Effector memory CD4-positive, alpha-beta T cell (primary cell): ENCODE results near the gene HPDL.

Experiments used
- DNase-seq, 3 donors: peaks; one replicate each; pipeline ENCODE4 v3.0.0-alpha.2; 2020
- H3K27ac ChIP-seq: 2 replicates; pipeline ENCODE4 v1.7.0; 2013; ENCODE audit warnings: mild to moderate bottlenecking, low read length, moderate library complexity; ENCODE audit not compliant: insufficient read depth, poor library complexity, severe bottlenecking
- H3K27me3 ChIP-seq: replicated peaks from 2 replicates; pipeline ENCODE4 v1.7.0; 2013; ENCODE audit warnings: mild to moderate bottlenecking, low read length; ENCODE audit not compliant: insufficient read depth, control insufficient read depth, poor library complexity, severe bottlenecking
- H3K36me3 ChIP-seq: 2 replicates; pipeline ENCODE4 v1.7.0; 2013; ENCODE audit warnings: mild to moderate bottlenecking, low read length, moderate library complexity; ENCODE audit not compliant: control insufficient read depth, insufficient read depth
- H3K4me1 ChIP-seq: 2 replicates; pipeline ENCODE4 v1.7.0; 2013; ENCODE audit warnings: low read length, mild to moderate bottlenecking; ENCODE audit not compliant: control insufficient read depth, insufficient read depth, poor library complexity, severe bottlenecking
- H3K4me3 ChIP-seq: 2 replicates; pipeline ENCODE4 v1.7.0; 2013; ENCODE audit warnings: low read length, low read depth, mild to moderate bottlenecking; ENCODE audit not compliant: insufficient read depth, poor library complexity, severe bottlenecking
- H3K9me3 ChIP-seq: 2 replicates; pipeline ENCODE4 v1.7.0; 2013; ENCODE audit warnings: mild to moderate bottlenecking, low read length, moderate library complexity; ENCODE audit not compliant: control insufficient read depth

The HPDL gene

GRCh38 chr1:45300669-45300997 is 26.1 kb upstream of the HPDL start:
- no peaks in the 10 kb centered on the region for H3K27me3 ChIP-seq
- no peaks in the 10 kb centered on the region for H3K9me3 ChIP-seq
- no peak for DNase-seq
- peaks cover 6% of the 10 kb centered on the region for H3K4me1 ChIP-seq
- no peak overlapping the region for H3K4me3 ChIP-seq
- H3K36me3 ChIP-seq = no peaks in the 10 kb centered on the region
- no peak overlapping the region for H3K27ac ChIP-seq

GRCh38 chr1:45302505-45303150 is 24.1 kb upstream of the HPDL start:
- H3K27me3 ChIP-seq = no peaks in the 10 kb centered on the region
- no peak for DNase-seq
- H3K27ac ChIP-seq = no peak overlapping the region
- peak overlapping the region; percentile 87 for H3K4me3 ChIP-seq
- H3K36me3 ChIP-seq = no peaks in the 10 kb centered on the region
- no peaks in the 10 kb centered on the region for H3K9me3 ChIP-seq
- H3K4me1 ChIP-seq = peaks cover 6% of the 10 kb centered on the region

- Histone ChIP-seq H3K4me3 (peak overlapping the region; percentile 87), H3K27me3 (no peaks in the 10 kb centered on the region), H3K27ac (peak overlapping the region; percentile 83), H3K36me3 (no peaks in the 10 kb centered on the region), H3K9me3 (no peaks in the 10 kb centered on the region), H3K4me1 (peaks cover 6% of the 10 kb centered on the region)
- DNase-seq = peak; percentile 95 to 98 (median 96)
Measured at GRCh38 chr1:45303520-45304310, 23.0 kb upstream of the HPDL start.

GRCh38 chr1:45304311-45305081 is 22.2 kb upstream of the HPDL start:
- no peak for DNase-seq
- H3K27me3 ChIP-seq = no peaks in the 10 kb centered on the region
- H3K4me1 ChIP-seq = peaks cover 6% of the 10 kb centered on the region

GRCh38 chr1:45305231-45305630 is 21.5 kb upstream of the HPDL start:
- DNase-seq = no peak
- no peaks in the 10 kb centered on the region for H3K27me3 ChIP-seq
- H3K4me3 ChIP-seq = no peak overlapping the region
- H3K27ac ChIP-seq = no peak overlapping the region
- H3K9me3 ChIP-seq = no peaks in the 10 kb centered on the region
- no peaks in the 10 kb centered on the region for H3K36me3 ChIP-seq
- H3K4me1 ChIP-seq = peaks cover 6% of the 10 kb centered on the region

More at GRCh38 chr1:45304311-45305081, 22.2 kb upstream of the HPDL start:
- H3K9me3 ChIP-seq = no peaks in the 10 kb centered on the region
- H3K36me3 ChIP-seq = no peaks in the 10 kb centered on the region
- peak overlapping the region; percentile 83 for H3K27ac ChIP-seq
- H3K4me3 ChIP-seq = peak overlapping the region; percentile 87

- H3K27me3 ChIP-seq = no peaks in the 10 kb centered on the region
- no peak for DNase-seq
- H3K4me3 ChIP-seq = no peak overlapping the region
- peaks cover 6% of the 10 kb centered on the region for H3K4me1 ChIP-seq
- no peaks in the 10 kb centered on the region for H3K9me3 ChIP-seq
- H3K27ac ChIP-seq = no peak overlapping the region
- no peaks in the 10 kb centered on the region for H3K36me3 ChIP-seq
Measured at GRCh38 chr1:45306319-45306718, 20.4 kb upstream of the HPDL start.

GRCh38 chr1:45306905-45307304 is 19.8 kb upstream of the HPDL start:
- no peak for DNase-seq
- Histone ChIP-seq H3K4me3 (no peak overlapping the region), H3K9me3 (no peaks in the 10 kb centered on the region), H3K36me3 (no peaks in the 10 kb centered on the region), H3K27ac (no peak overlapping the region), H3K27me3 (no peaks in the 10 kb centered on the region), H3K4me1 (peaks cover 6% of the 10 kb centered on the region)

GRCh38 chr1:45314266-45314665 is 12.4 kb upstream of the HPDL start:
- Histone ChIP-seq H3K9me3 (no peaks in the 10 kb centered on the region), H3K4me1 (no peaks in the 10 kb centered on the region), H3K36me3 (no peaks in the 10 kb centered on the region), H3K4me3 (no peak overlapping the region), H3K27me3 (no peaks in the 10 kb centered on the region), H3K27ac (no peak overlapping the region)
- DNase-seq = no peak

GRCh38 chr1:45317166-45317565 is 9.5 kb upstream of the HPDL start:
- H3K27ac ChIP-seq = no peak overlapping the region
- DNase-seq = no peak
- H3K9me3 ChIP-seq = no peaks in the 10 kb centered on the region
- H3K4me3 ChIP-seq = no peak overlapping the region
- H3K27me3 ChIP-seq = no peaks in the 10 kb centered on the region
- no peaks in the 10 kb centered on the region for H3K4me1 ChIP-seq
- H3K36me3 ChIP-seq = no peaks in the 10 kb centered on the region

- Histone ChIP-seq H3K27ac (no peak overlapping the region), H3K4me3 (no peak overlapping the region), H3K9me3 (no peaks in the 10 kb centered on the region), H3K27me3 (no peaks in the 10 kb centered on the region), H3K36me3 (no peaks in the 10 kb centered on the region), H3K4me1 (no peaks in the 10 kb centered on the region)
- no peak for DNase-seq
Measured at GRCh38 chr1:45319761-45320160, 6.9 kb upstream of the HPDL start.
